Progenitor cell of endocrine pancreas (in vitro differentiated cells): Measurements from ENCODE around the gene CCDC88C. TPM values are rescaled to one million over a fixed set of nuclear protein-coding genes. Genes with fewer than 3 reads are reported as not detected.

Experiments used
- DNase-seq: peaks from one replicate; pipeline ENCODE4 v3.0.0; 2021; ENCODE audit warnings: low spot score; ENCODE audit not compliant: unreplicated experiment
- H3K27ac Mint-ChIP-seq: 2 replicates; pipeline ENCODE4 v1.8.0; 2021; ENCODE audit warnings: mild to moderate bottlenecking, moderate library complexity, mixed read lengths
- H3K27me3 Mint-ChIP-seq: 2 replicates; pipeline ENCODE4 v1.8.0; 2021; ENCODE audit warnings: mixed read lengths
- H3K36me3 Mint-ChIP-seq: 2 replicates; pipeline ENCODE4 v1.8.0; 2022; ENCODE audit warnings: mixed read lengths; ENCODE audit not compliant: insufficient read depth
- H3K4me1 Mint-ChIP-seq: 2 replicates; pipeline ENCODE4 v1.8.0; 2021; ENCODE audit warnings: low read depth, mixed read lengths
- H3K4me3 Mint-ChIP-seq: 2 replicates; pipeline ENCODE4 v1.8.0; 2021; ENCODE audit warnings: low read depth, mild to moderate bottlenecking, moderate library complexity, mixed read lengths
- H3K9me3 Mint-ChIP-seq: 2 replicates; pipeline ENCODE4 v1.8.0; 2021; ENCODE audit warnings: low read depth, mixed read lengths
- total RNA-seq: library from RNA; stranded (reverse); gene quantifications from 2 replicates; pipeline ENCODE4 v1.2.1, GENCODE V29; 2021
- TF ChIP-seq, protein P1 (sequence below): fragments of 200-600 bp; sonication (generic); IDR thresholded peaks from one replicate; pipeline ENCODE4 v1.5.0; 2021; ENCODE audit warnings: antibody characterized with exemption, mild to moderate bottlenecking; ENCODE audit not compliant: unreplicated experiment

CCDC88C gene
- total RNA-seq, 1 donor from 2014 or later: 78.1 TPM

DNA sequence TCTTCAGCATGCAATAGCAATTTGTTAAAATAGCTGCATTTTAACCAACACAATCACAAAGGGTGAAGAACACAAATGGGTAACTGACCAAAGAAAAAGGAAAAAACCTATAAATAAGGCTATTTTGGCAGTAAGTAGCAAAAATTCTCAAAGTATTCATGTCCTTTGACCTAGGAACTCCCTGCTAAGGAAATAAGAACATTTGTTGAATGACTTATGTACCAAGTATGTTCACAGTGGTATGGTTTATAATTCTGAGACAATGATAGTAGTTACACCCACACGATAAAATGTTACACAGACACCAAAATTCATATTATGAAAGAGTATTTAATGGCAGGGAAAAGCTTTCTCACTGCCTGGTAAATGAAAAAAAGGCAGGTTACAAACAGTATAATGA, 16.9 kb downstream of the CCDC88C start:
- H3K4me3 Mint-ChIP-seq: no peak overlapping the region
- H3K4me1 Mint-ChIP-seq: peaks cover 63% of the 10 kb centered on the region
- H3K27me3 Mint-ChIP-seq: no peaks in the 10 kb centered on the region
- H3K36me3 Mint-ChIP-seq: peaks cover 1% of the 10 kb centered on the region
- TF ChIP-seq, protein P1, sequence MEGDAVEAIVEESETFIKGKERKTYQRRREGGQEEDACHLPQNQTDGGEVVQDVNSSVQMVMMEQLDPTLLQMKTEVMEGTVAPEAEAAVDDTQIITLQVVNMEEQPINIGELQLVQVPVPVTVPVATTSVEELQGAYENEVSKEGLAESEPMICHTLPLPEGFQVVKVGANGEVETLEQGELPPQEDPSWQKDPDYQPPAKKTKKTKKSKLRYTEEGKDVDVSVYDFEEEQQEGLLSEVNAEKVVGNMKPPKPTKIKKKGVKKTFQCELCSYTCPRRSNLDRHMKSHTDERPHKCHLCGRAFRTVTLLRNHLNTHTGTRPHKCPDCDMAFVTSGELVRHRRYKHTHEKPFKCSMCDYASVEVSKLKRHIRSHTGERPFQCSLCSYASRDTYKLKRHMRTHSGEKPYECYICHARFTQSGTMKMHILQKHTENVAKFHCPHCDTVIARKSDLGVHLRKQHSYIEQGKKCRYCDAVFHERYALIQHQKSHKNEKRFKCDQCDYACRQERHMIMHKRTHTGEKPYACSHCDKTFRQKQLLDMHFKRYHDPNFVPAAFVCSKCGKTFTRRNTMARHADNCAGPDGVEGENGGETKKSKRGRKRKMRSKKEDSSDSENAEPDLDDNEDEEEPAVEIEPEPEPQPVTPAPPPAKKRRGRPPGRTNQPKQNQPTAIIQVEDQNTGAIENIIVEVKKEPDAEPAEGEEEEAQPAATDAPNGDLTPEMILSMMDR: no peak
- no peak for DNase-seq
- H3K9me3 Mint-ChIP-seq: no peaks in the 10 kb centered on the region
- peak overlapping the region; percentile 49 for H3K27ac Mint-ChIP-seq

DNA sequence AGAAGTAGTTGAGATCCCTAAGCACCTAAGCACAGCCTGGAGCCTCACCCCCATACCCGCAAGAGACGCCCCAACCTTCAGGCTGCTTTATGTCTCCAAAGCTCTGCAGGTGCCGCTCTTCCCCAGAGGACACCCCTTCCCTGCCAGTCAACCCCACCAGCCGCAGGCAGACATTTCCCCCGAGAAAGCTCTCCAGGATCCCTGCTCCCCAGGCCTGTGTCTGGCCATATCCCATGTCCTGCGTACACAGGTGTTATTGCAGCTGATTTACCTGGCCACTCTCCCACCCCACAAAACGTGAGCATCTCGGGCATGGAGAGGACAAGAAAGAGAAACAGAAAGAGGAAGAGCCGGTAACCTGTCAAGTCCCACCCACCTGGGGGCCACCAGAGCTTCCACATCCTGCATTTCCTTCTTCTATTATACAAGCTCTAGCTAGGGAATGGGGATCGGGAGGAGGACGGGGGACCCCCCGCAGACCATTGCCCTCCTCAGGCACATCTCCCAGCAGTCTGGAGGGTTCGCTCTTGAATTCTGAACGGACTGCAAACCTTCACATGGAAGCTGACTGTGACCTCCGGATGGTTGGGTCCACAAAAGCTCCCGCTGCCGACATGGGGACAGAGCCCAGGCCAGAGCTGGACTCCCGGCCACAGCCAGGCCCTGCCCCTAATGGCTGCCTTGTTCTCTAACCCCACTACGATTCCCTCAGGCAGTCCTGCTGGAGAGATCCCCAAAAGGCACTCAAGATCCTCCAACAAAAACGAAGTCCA, 17.6 kb downstream of the CCDC88C start:
- TF ChIP-seq, protein P1: no peak
- Mint-ChIP-seq H3K36me3 (no peaks in the 10 kb centered on the region), H3K4me3 (no peak overlapping the region), H3K4me1 (peaks cover 70% of the 10 kb centered on the region), H3K27ac (peak overlapping the region; percentile 62), H3K27me3 (no peaks in the 10 kb centered on the region), H3K9me3 (no peaks in the 10 kb centered on the region)
- DNase-seq: no peak

DNA sequence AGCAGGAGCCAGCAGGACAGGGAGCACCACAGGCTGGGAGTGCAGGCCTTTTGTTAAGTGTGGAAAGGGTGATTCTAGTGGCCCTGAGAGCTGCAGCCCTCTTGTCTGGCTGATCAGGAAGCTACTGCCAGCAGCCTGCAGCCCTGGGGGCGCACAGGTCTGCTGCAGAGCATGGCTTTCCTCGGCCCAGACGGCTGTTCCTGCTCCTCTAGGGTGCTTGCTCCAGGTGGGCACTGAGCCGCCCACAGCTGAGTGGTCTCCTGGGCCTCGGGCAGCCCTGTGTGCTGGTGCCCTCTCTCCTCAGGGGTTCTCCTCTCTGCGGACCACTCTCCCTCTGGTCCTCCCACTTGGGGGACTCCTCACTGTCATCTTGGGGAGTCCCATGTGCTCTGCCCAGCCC, 18.9 kb downstream of the CCDC88C start:
- no peaks in the 10 kb centered on the region for H3K36me3 Mint-ChIP-seq
- no peak for DNase-seq
- H3K27ac Mint-ChIP-seq: peak overlapping the region; percentile 88
- TF ChIP-seq, protein P1: no peak
- H3K9me3 Mint-ChIP-seq: no peaks in the 10 kb centered on the region
- H3K4me3 Mint-ChIP-seq: no peak overlapping the region
- no peaks in the 10 kb centered on the region for H3K27me3 Mint-ChIP-seq
- H3K4me1 Mint-ChIP-seq: peaks cover 80% of the 10 kb centered on the region

DNA sequence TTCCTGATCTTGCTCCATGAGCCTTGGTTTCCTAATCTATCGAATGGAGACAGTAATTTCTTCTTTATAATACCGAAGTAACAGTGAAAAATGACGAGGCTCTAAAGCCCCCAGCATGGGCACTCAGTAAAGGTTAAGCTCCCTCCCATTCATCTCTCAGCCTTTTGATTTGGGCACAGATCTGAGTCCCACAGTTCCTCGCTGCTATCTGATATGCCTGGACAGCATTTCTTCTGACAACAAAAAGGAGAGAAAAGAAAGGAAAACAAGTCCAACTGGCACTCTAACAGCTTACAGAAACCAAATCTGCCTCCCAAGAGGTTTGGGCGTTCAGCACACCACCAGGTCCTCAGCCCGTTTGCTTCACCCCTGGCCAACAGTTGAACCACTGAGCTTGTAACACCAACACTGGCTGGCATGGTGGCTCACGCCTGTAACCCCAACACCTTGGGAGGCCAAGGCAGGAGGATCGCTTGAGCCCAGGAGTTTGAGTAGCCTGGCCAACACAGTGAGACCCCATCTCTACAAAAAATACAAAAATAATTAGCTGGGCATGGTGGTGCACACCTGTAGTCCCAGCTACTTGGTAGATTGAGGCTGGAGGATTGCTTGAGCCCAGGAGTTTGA, 19.5 kb downstream of the CCDC88C start:
- peaks cover 82% of the 10 kb centered on the region for H3K4me1 Mint-ChIP-seq
- TF ChIP-seq, protein P1: no peak
- H3K27ac Mint-ChIP-seq: peak overlapping the region; percentile 85
- H3K36me3 Mint-ChIP-seq: no peaks in the 10 kb centered on the region
- H3K27me3 Mint-ChIP-seq: no peaks in the 10 kb centered on the region
- H3K4me3 Mint-ChIP-seq: no peak overlapping the region
- DNase-seq: no peak
- no peaks in the 10 kb centered on the region for H3K9me3 Mint-ChIP-seq

DNA sequence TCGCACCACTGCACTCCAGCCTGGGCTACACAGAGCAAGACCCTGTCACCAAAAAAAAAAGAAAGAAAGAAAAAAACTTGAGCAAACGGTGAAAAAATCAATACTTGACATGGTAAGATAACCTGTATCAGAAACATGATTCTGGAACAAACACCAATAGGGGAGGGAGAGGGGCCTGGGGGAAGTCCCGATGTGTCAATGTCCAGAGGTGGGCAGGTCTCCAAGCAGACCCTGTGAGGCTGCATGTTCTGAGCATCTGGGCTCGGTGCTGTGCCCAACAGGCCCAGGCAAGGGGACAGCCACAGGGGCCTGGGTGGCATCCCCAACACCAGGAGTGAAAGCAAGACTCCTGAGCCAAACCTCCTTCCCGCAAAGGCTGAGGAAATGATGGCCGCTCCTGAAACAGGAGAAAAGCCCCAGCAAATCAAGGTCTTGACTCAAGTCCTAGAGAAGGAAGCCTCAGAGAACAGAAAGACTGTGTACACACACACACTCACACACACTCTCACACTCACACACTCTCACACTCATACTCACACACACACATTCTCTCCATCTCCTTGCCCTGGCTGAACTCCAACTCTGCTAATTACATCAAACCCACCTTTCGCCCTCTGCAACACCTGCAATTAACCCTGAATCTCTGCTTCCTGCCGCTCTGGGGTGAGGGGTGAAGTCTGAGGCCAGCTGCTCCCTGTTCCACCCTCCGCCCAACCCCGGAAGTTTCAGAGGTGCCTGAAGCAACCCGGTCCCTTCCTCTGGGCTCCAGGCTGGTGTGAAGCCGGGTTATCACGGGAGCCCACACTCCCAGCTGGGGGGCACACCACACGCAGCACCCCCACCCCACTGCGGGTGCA, 20.4 kb downstream of the CCDC88C start:
- H3K27me3 Mint-ChIP-seq: no peaks in the 10 kb centered on the region
- no peaks in the 10 kb centered on the region for H3K36me3 Mint-ChIP-seq
- no peak for DNase-seq
- peaks cover 81% of the 10 kb centered on the region for H3K4me1 Mint-ChIP-seq
- peak overlapping the region; percentile 85 for H3K27ac Mint-ChIP-seq
- TF ChIP-seq, protein P1: no peak
- H3K9me3 Mint-ChIP-seq: no peaks in the 10 kb centered on the region
- H3K4me3 Mint-ChIP-seq: peak overlapping the region; percentile 49
